ENCODE data around the gene HCAR3.
"Not testable (repeated sequence)": the region's sequence is repeated elsewhere in the genome, so short reads cannot be mapped to it uniquely, and the experiment has no call there.

Gene HCAR3

DNA sequence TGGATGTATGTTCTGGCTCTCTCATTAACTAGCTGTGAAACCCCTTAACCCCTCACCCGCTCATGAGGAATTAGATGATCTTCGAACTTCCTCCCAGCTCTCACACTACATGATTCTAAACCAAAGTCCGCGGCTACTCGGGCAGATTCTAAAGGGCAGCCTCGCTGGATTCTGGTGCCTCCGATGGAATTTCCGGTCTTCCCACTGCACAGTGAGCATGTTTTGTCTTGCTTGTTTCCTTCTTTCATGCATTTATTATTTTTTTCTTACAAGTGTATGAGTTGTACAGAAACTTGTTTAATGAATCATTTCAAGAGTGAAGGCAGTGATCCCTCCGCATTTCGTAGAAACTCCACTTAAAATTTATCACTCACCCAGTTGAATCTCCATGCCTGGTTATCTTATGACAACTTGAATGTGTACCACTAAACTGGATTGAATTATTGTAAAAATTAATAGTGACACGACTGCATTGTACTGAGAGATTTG, 4.5 kb upstream of the HCAR3 start:
- in situ Hi-C loops (cut with HindIII; ENCODE audit: low sequenced_read_pairs): no loop called here
- TF ChIP-seq, protein P1, sequence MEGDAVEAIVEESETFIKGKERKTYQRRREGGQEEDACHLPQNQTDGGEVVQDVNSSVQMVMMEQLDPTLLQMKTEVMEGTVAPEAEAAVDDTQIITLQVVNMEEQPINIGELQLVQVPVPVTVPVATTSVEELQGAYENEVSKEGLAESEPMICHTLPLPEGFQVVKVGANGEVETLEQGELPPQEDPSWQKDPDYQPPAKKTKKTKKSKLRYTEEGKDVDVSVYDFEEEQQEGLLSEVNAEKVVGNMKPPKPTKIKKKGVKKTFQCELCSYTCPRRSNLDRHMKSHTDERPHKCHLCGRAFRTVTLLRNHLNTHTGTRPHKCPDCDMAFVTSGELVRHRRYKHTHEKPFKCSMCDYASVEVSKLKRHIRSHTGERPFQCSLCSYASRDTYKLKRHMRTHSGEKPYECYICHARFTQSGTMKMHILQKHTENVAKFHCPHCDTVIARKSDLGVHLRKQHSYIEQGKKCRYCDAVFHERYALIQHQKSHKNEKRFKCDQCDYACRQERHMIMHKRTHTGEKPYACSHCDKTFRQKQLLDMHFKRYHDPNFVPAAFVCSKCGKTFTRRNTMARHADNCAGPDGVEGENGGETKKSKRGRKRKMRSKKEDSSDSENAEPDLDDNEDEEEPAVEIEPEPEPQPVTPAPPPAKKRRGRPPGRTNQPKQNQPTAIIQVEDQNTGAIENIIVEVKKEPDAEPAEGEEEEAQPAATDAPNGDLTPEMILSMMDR (IDR thresholded peaks at IDR 0.05; ENCODE audit: low read depth, low read length): no peak
- H3K4me3 ChIP-seq (ENCODE audit: low read depth, low read length): no peak overlapping the region
- DNase-seq (ENCODE audit: low read depth, low spot score): peak; percentile 58

DNA sequence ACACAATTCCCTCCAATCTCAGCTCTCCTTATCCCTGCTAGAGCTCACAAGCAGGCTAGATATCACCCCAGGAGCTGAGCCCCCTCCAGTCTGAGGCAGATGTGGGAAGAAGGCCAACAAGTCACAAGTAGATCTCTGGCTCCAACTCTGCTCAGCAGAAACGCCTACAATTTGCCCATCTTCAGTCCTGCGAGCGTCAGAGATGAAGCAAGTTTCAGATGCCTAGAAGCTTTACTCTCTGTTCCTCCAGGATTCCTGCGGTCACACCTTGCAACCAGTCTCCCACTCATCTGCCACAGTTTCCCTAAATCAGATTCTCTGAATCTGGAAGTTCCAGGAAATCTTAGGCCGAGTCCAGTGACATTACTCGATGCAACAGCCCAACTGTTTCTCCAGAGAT, 1.4 kb downstream of the HCAR3 start:
- in situ Hi-C loops (cut with HindIII; ENCODE audit: low sequenced_read_pairs); H3K4me3 ChIP-seq (ENCODE audit: low read depth, low read length); DNase-seq (ENCODE audit: low read depth, low spot score): not testable (repeated sequence)

DNA sequence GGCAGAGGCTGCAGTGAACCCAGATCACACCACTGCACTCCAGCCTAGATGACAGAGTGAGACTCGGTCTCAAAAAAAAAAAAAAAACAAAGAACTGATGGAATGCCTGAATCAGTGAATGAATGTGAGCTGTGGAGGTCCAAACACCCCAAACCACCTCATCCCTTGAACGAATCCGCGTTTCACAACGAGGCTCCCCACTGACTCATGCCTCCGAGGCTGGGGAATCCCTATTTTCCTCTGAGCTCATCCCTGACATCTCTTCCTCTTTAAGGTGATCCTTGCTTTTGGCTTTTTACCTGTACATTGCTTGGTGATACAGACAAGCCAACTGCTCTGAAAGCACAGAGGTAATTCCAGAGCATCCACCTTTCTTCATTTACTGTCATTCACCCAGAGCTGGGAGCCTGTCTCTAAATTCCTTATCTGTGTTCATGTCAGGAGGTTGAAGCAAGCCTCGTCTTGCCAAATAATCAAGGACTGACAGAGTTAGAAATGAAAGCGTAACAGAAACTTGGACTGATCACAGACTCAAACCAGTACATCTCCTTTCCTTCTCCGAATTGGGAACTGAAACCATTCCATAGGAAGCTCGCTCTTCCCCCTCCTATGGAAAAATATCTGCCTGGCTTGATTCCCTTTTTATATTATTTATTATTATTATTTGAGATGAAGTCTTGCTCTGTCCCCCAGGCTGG, 3.0 kb downstream of the HCAR3 start:
- in situ Hi-C loops (cut with HindIII; ENCODE audit: low sequenced_read_pairs); DNase-seq (ENCODE audit: low read depth, low spot score); H3K4me3 ChIP-seq (ENCODE audit: low read depth, low read length): not testable (repeated sequence)

DNA sequence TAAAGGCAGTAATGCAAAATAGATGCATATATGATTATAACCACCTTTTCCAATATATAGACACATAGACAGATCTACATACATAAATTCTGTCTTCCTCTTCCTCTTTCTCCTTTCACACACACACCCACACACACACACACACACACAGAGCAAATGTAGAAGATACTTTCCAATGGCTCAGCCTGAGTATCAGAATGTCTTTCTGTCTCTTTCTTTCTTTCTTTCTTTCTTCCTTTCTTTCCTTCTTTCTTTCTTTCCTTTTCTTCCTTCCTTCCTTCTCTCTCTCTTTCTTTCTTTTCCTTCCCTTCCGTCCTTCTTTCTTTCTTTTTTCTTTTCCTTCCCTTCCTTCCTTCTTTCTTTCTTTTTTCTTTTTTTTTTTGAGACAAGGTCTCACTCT, 5.3 kb downstream of the HCAR3 start:
- in situ Hi-C loops (cut with HindIII; ENCODE audit: low sequenced_read_pairs); H3K4me3 ChIP-seq (ENCODE audit: low read depth, low read length); DNase-seq (ENCODE audit: low read depth, low spot score): not testable (repeated sequence)

DNA sequence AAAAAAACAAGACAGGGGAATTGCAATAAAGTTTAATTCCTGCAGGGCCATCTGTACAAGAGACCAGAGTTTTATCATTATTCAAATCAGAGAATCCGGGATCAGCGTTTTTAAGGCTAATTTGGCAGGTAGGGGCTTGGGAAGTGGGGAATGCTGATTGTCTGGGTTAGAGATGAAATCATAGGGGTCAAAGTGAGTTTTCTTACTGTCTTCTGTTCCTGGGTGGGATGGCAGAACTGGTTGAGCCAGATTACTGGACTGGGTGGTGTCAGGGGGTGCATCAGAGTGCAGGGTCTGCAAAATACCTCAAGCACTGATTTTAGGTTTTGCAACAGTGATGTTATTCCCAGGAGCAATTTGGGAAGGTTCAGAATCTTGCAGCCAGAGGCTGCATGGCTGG, 6.3 kb downstream of the HCAR3 start:
- DNase-seq (ENCODE audit: low read depth, low spot score); H3K4me3 ChIP-seq (ENCODE audit: low read depth, low read length); in situ Hi-C loops (cut with HindIII; ENCODE audit: low sequenced_read_pairs): not testable (repeated sequence)

DNA sequence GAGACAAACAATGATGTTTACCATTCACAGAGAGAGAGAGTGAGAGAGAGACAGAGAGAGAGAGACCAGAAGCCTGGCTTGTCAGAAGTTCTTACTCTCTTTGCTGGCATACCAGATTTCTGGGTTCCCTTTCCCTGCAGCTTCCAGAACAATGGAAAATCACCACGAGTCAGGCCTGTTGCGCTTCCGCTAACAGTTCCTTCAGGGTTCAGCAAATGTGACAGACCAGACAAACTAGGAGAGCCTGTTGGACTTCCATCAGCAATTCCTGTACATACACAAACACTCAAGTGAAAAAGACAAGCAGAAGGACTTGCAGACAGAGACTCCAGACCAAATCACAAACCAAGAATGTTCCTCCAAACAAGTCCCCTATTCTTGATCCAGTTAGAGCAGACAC, 7.3 kb downstream of the HCAR3 start:
- DNase-seq (ENCODE audit: low read depth, low spot score); H3K4me3 ChIP-seq (ENCODE audit: low read depth, low read length); in situ Hi-C loops (cut with HindIII; ENCODE audit: low sequenced_read_pairs): not testable (repeated sequence)

DNA sequence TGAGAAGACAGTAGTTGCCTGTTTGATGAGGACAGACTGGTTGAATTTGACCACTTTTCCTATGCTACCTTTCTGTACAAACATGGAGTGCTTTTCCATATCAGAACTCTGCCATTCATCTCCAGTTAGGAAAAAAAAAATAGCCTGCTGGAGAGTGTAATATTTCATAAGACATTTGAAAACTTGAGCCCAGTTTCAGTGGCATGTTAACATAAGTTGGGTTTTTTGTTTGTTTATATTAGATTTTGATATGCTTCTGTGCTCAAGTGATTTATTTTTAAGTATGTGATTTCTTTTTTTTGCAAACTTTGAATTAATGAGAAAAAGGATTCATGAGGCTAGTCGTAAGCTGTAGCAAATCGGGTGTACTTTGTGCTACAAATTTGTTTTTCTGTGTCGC, 12.8 kb downstream of the HCAR3 start:
- DNase-seq (ENCODE audit: low read depth, low spot score); H3K4me3 ChIP-seq (ENCODE audit: low read depth, low read length); in situ Hi-C loops (cut with HindIII; ENCODE audit: low sequenced_read_pairs): not testable (repeated sequence)

DNA sequence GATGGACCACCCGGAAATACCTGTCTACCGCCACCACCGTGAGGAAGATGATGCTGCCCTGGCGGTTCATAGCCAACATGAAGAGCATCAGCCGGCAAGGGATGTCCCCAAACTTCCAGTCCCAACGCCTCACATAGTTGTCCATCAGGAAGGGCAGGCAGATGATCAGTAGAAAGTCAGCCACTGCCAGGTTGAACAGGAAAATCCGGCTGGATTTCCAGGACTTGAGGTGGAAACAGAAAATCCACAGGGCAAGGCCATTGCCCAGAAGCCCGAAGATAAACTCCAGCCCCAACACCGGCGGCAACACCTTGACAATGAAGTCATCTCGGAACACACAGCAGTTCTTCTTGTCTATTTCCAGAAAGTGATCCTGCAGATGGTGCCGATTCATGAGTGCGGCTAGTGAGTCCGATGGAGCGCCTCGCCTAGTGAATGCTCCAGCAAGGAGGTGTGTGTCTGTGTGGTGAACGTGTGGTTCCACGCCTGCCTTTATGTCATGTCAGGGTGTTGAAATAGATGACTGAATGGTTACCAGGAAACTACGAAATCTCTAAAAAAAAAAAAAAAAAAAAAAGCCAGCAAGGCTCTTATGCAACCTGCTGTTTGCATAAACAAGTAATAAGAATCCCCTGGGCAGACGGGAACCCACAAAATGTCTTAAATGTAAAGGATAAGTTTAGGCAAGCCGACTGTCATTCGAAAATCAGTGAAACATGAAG, 13.6 kb downstream of the HCAR3 start, which contains the start of gene HCAR2:
Gene HCAR2 (minus strand): TSS at position 468 of the 722 bp plus-strand sequence. CDS start 74 bp downstream, at position 394.
- H3K4me3 ChIP-seq (ENCODE audit: low read depth, low read length); in situ Hi-C loops (cut with HindIII; ENCODE audit: low sequenced_read_pairs); DNase-seq (ENCODE audit: low read depth, low spot score): not testable (repeated sequence)

DNA sequence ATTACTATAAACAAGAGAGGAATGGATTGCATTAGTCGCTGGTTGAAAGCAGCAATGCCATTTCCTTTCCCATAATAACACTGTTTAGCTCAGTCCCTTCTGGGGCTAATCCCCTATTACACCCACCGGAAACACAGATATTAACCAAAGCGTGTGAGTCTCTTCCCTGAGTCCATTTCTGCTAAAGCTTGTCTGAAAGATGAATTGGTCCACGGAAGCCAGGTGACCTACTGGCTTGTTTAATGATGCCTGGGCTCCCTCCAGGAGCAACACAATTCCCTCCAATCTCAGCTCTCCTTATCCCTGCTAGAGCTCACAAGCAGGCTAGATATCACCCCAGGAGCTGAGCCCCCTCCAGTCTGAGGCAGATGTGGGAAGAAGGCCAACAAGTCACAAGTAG, 15.1 kb downstream of the HCAR3 start:
- in situ Hi-C loops (cut with HindIII; ENCODE audit: low sequenced_read_pairs); H3K4me3 ChIP-seq (ENCODE audit: low read depth, low read length); DNase-seq (ENCODE audit: low read depth, low spot score): not testable (repeated sequence)

DNA sequence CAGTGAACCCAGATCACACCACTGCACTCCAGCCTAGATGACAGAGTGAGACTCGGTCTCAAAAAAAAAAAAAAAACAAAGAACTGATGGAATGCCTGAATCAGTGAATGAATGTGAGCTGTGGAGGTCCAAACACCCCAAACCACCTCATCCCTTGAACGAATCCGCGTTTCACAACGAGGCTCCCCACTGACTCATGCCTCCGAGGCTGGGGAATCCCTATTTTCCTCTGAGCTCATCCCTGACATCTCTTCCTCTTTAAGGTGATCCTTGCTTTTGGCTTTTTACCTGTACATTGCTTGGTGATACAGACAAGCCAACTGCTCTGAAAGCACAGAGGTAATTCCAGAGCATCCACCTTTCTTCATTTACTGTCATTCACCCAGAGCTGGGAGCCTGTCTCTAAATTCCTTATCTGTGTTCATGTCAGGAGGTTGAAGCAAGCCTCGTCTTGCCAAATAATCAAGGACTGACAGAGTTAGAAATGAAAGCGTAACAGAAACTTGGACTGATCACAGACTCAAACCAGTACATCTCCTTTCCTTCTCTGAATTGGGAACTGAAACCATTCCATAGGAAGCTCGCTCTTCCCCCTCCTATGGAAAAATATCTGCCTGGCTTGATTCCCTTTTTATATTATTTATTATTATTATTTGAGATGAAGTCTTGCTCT, 16.4 kb downstream of the HCAR3 start:
- H3K4me3 ChIP-seq (ENCODE audit: low read depth, low read length); DNase-seq (ENCODE audit: low read depth, low spot score); in situ Hi-C loops (cut with HindIII; ENCODE audit: low sequenced_read_pairs): not testable (repeated sequence)

DNA sequence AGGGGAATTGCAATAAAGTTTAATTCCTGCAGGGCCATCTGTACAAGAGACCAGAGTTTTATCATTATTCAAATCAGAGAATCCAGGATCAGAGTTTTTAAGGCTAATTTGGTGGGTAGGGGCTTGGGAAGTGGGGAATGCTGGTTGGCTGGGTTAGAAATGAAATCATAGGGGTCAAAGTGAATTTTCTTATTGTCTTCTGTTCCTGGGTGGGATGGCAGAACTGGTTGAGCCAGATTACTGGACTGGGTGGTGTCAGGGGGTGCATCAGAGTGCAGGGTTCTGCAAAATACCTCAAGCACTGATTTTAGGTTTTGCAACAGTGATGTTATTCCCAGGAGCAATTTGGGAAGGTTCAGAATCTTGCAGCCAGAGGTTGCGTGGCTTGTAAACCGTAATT, 19.7 kb downstream of the HCAR3 start:
- H3K4me3 ChIP-seq (ENCODE audit: low read depth, low read length); DNase-seq (ENCODE audit: low read depth, low spot score); in situ Hi-C loops (cut with HindIII; ENCODE audit: low sequenced_read_pairs): not testable (repeated sequence)

DNA sequence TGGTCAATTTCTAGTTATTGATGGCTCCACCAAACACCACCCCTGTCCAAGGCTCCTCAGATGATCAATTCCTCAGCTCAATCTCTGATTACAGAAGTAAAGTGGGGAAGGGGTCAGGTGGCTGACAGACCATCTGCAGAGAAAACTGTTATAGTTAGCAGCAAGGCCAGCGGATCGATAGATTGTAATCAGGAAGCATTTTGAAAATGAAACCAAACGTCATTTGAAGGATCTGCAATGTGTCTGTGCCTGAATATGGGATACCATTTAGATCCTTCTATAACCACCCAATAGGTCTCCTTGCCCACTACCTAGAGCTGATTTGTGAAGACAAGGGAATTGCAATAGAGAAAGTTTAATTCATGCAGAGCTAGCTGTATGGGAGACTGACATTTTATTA, 25.0 kb downstream of the HCAR3 start:
- in situ Hi-C loops (cut with HindIII; ENCODE audit: low sequenced_read_pairs): no loop called here
- no peak for DNase-seq (ENCODE audit: low read depth, low spot score)
- TF ChIP-seq, protein P1 (IDR thresholded peaks at IDR 0.05; ENCODE audit: low read depth, low read length): no peak
- no peak overlapping the region for H3K4me3 ChIP-seq (ENCODE audit: low read depth, low read length)

Data from astrocyte of the spinal cord (primary cell).